GF-D8 (cell line): ENCODE measurements around the gene LCAT.
A peak's percentile ranks its signal among the peaks of the same experiment; 100 is the strongest.

Experiments used
- DNase-seq: peaks from one replicate; lab custom pipeline; 2025; lab: John Stamatoyannopoulos, UW

LCAT gene

DNA sequence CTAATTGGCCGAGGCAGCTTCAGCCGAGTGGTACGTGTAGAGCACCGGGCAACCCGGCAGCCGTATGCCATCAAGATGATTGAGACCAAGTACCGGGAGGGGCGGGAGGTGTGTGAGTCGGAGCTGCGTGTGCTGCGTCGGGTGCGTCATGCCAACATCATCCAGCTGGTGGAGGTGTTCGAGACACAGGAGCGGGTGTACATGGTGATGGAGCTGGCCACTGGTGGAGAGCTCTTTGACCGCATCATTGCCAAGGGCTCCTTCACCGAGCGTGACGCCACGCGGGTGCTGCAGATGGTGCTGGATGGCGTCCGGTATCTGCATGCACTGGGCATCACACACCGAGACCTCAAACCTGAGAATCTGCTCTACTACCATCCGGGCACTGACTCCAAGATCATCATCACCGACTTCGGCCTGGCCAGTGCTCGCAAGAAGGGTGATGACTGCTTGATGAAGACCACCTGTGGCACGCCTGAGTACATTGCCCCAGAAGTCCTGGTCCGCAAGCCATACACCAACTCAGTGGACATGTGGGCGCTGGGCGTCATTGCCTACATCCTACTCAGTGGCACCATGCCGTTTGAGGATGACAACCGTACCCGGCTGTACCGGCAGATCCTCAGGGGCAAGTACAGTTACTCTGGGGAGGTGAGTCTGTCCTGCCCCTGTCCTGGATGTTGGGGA, 34.7 kb downstream of the LCAT start:
- DNase-seq = no peak

- DNase-seq = no peak
These were observed 36.3 kb downstream of the LCAT start for GRCh38 chr16:67907397-67908180.

DNA sequence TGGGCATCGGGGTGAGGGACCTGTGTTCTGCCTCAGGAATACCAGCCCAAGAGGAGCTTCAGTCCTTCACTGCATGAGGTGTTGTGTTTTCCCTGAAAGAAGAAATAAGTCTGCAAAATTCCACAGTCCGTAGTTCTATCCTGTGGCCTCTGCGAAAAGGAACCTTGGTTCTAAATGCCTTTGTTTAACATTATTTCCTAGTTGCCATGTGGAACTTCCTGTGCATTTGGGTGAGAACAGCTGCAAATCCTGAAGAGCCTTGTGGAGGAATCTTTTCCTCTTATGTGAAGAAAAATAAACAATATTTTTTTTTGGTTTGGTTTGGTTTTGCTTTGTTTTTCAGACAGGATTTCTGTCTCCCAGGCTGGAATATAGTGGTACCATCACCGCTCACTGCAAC, 41.1 kb downstream of the LCAT start:
- DNase-seq = no peak

- DNase-seq = no peak
These were observed 42.2 kb downstream of the LCAT start for GRCh38 chr16:67901734-67902133.

GRCh38 chr16:67897231-67897630, 46.7 kb downstream of the LCAT start:
- DNase-seq = no peak

DNA sequence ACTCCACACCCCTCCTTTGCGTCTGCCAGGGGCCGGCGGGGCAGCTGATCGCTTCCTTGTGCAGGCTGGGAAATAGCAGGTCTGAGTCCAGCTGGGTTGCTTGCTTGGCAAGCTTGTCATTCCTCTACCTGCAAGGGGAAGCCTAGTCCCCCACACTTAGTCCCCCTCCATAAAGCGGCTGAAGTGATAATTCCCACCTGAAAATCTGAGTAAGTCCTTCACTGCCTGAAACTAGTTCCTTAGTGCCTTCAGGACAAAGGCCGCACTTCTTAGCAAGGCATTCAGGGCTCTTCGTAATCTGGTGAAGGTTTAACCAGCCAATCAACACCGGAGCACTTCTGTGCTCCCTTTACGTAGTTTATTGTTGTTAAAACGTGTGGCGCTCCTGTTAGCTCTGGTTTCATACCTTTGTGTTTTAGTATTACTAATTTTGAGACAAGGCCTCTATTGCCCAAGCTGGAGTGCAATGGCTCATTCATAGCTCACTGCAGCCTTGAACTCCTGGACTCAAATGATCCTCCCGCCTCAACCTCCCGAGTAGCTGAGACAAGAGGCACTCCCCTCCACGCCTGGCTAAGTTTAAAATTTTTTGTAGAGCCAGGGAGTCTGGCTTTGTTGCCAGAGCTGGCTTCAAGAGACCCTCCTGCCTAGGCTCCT, 50.0 kb downstream of the LCAT start:
- DNase-seq = no peak

DNA sequence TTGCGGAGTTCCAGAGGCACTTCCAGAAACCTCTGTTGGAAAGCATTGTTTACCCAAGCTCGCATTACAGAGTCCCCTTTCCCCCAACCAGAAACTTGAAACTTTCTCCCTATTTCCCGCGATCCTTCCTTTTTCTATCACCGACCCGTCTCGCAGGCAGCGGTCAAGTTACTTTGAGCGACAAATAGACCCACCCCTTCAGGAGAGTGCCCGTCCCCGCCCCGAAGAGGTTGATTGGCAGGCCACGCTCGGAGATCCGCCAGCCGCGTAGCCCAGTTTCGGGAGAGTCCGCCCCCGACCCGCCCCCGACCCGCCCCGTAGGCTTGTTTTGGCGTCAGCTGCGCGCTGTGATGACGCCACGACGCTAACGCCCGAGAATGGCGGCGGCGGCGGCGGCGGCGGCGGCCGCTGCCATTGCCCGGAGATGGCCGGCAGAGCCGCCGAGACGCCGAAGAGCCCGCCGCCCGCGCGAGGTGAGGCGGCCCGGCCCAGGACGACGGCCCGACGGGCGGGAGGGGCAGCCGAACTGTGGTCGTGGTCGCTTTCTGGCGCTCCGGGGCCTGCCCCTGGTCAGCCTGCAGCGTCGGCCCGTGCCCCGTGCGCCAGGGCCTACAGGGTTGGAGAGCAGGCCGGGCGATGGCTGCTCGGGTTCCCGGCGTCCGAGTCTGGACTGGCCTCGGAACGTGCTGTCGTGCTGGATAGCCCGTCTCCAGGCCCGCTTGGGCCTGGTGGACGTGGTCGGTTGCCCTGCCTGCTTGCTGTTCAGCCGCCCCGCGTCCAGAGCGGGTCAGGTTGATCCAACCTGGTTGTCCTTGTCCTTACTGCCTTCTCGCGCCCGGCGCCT, 50.8 kb downstream of the LCAT start, which contains the start of gene PSKH1:
PSKH1 (plus strand) TSS at position 356 of the 844 bp plus-strand sequence. CDS start 15,496 bp downstream, outside the sequence.
- peak; percentile 88 for DNase-seq

DNA sequence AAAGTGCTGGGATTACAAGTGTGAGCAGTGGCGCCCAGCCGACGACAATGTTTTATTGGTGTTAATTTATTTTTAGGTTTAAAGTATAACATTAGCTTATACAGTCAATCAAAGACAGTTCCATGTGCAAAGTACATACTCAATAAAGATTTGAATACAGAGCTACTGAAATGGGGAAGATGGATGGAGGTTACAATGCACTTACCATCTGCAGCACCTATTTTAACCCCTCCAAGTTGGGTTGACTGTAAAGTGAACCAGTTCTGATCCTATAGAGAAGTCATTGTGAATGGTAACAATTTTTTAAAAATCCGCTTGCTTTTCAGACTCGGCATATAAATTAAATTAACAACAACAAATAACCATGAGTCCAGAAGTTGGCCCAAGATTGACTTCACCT, 51.5 kb downstream of the LCAT start:
- DNase-seq = no peak
